H1 (cell line): ENCODE data around the gene ZMYND12.

ENCODE experiments used
- CBX8 ChIP-seq: fragments of 300-800, 300-1000 bp; sonication (generic); IDR thresholded peaks from 2 replicates; pipeline ENCODE4 v1.7.1; 2016; ENCODE audit warnings: low read depth, low read length, borderline replicate concordance
- CHD1 ChIP-seq: IDR thresholded peaks from 2 replicates; pipeline ENCODE4 v1.6.1; 2012; ENCODE audit warnings: low read depth, low read length, improper control_type of control experiment
- GABPA ChIP-seq: IDR thresholded peaks from 2 replicates; pipeline ENCODE4 v1.6.1; 2011; ENCODE audit warnings: mild to moderate bottlenecking, low read length, moderate library complexity, borderline replicate concordance; ENCODE audit not compliant: insufficient read depth
- KDM1A ChIP-seq: fragments of 200-600, 300-600 bp; sonication (generic); IDR thresholded peaks from 2 replicates; pipeline ENCODE4 v1.7.1; 2016; ENCODE audit warnings: mild to moderate bottlenecking, low read length, borderline replicate concordance
- ZNF274 ChIP-seq: IDR thresholded peaks from 2 replicates; pipeline ENCODE4 v1.7.0; 2012; ENCODE audit warnings: low read length, borderline replicate concordance; ENCODE audit errors: extremely low read depth
- TF ChIP-seq, protein P1 (sequence below), 3 experiments: IDR thresholded peaks; 1 replicate in 2 of 3; 2 replicates in 1 of 3; pipeline versions ENCODE4 v1.5.1 to v1.6.1; 2011; ENCODE audit warnings: low read length in 3 of 3, mild to moderate bottlenecking in 3 of 3, inconsistent platforms in 2 of 3, low read depth in 1 of 3, moderate library complexity in 1 of 3; ENCODE audit not compliant: insufficient read depth in 1 of 3; ENCODE audit errors: control extremely low read depth in 1 of 3

DNA sequence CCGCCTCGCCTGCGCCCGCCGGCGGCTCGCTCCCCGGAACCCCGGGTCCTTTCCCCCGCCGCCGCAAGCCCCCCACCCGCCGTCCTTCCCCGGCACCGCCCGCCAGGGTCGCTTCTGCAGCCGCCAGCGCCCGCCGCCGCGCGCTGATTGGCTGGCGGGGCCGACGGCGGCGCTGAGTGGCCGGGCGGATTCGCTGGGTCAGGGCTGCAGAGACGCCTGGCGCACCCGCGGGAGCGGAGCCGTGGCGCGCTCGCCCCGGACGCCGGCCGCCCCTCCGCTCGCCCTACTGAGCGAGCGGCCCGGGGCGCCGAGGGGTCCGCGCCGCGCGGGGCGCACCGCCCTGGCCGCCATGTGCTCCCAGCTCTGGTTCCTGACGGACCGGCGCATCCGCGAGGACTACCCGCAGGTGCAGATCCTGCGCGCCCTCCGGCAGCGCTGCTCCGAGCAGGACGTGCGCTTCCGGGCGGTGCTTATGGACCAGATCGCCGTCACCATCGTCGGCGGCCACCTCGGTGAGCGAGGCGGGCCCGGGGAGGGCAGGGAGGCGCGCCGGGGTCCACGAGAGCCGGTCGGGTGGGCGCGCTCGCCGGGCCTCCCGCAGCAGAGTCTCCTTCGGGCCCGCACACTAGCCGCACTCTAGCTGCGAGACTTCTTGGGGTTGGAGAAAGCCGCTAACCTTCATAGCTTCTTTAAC lies 75.1 kb downstream of the ZMYND12 start, which contains the start of gene RIMKLA:
- TF ChIP-seq KDM1A (no peak), GABPA (no peak), CHD1 (no peak), CBX8 (no peak), ZNF274 (no peak)
- TF ChIP-seq, protein P1, sequence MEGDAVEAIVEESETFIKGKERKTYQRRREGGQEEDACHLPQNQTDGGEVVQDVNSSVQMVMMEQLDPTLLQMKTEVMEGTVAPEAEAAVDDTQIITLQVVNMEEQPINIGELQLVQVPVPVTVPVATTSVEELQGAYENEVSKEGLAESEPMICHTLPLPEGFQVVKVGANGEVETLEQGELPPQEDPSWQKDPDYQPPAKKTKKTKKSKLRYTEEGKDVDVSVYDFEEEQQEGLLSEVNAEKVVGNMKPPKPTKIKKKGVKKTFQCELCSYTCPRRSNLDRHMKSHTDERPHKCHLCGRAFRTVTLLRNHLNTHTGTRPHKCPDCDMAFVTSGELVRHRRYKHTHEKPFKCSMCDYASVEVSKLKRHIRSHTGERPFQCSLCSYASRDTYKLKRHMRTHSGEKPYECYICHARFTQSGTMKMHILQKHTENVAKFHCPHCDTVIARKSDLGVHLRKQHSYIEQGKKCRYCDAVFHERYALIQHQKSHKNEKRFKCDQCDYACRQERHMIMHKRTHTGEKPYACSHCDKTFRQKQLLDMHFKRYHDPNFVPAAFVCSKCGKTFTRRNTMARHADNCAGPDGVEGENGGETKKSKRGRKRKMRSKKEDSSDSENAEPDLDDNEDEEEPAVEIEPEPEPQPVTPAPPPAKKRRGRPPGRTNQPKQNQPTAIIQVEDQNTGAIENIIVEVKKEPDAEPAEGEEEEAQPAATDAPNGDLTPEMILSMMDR (IDR thresholded peaks at IDR 0.05; ENCODE audit: control extremely low read depth in 1 of 3, insufficient read depth in 1 of 3, low read depth in 1 of 3, low read length in 3 of 3) = no peak
